GM12873 (cell line): ENCODE measurements around the gene TMEM217.

Experiments
- TF ChIP-seq, protein P1 (sequence below): IDR thresholded peaks from 2 replicates; pipeline ENCODE4 v1.5.1; 2012; ENCODE audit warnings: low read depth, mild to moderate bottlenecking, moderate library complexity, low read length, control low read depth; ENCODE audit not compliant: insufficient read depth; ENCODE audit errors: missing control alignments

The TMEM217 gene

DNA sequence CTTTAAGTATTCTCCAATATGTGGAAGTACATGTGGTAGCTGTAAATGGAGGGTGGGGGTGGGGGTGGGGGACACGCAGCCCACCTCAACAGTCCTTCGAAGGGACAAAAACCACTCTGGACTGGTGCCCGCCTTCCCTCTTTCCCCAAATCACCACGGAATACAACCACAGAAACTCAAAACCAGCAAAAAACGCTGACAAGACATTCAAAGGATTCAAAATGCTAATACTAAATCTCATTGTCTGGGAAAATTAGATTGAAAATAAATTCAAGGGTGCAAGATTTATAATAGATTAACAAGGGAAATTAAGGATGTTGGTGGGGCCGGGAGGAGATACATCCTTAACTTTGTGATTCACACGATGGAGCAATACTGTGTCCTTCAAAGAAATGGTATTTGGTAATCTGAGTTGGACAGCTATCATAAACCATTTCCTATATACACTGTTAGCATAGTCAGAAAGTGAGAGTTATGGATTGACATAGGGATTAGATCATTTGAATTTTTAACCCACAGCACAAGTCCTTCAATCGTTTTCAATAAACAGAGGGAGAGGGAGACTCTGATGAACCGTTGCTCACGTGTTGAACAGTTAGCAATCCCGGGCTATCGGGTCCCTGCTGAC is 1.1 kb downstream of the TMEM217 start:
- TF ChIP-seq, protein P1, sequence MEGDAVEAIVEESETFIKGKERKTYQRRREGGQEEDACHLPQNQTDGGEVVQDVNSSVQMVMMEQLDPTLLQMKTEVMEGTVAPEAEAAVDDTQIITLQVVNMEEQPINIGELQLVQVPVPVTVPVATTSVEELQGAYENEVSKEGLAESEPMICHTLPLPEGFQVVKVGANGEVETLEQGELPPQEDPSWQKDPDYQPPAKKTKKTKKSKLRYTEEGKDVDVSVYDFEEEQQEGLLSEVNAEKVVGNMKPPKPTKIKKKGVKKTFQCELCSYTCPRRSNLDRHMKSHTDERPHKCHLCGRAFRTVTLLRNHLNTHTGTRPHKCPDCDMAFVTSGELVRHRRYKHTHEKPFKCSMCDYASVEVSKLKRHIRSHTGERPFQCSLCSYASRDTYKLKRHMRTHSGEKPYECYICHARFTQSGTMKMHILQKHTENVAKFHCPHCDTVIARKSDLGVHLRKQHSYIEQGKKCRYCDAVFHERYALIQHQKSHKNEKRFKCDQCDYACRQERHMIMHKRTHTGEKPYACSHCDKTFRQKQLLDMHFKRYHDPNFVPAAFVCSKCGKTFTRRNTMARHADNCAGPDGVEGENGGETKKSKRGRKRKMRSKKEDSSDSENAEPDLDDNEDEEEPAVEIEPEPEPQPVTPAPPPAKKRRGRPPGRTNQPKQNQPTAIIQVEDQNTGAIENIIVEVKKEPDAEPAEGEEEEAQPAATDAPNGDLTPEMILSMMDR = no peak

DNA sequence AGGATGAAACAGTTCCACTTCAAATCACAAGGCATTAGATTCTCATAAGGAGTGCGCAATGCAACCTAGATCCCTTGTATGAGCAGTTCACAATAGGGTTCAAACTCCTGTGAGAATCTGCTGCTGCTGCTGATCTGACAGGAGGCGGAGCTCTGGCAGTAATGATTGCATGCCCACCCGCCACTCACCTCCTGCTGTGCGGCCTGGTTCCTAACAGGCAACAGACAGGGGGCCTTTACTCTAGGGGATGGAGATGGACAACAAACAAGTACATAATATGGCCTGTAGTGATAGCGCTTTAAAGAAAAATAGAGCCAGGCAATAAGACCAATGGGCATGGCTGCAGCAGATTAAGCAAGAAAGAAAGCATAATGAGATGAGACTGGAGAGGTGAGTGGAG is 3.1 kb downstream of the TMEM217 start:
- TF ChIP-seq, protein P1 = no peak

DNA sequence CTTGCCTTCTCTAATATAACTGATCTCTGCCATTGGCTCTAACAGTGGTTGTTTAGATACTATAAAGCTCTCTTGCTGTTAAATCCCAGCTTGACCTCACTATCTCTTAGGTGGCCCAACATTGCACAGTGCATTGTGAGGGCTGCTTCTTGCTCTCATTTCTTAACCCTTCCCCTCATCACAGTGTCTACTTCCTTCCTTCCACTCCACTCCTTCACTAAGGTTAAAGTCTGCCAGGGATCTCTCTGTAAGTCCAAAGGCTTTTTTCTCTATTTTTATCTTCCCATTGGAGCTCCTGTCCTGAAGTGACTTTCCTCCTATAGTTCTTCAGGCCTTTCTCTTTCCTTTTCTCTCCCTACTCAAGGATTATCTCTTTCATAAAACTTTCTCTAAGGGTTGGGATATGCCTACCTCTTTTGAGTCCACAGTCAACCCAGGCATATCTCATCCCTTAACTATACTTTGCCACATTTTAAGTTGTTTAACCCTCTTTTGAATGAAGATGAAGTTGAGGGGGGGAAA is 4.4 kb downstream of the TMEM217 start:
- TF ChIP-seq, protein P1 = no peak

DNA sequence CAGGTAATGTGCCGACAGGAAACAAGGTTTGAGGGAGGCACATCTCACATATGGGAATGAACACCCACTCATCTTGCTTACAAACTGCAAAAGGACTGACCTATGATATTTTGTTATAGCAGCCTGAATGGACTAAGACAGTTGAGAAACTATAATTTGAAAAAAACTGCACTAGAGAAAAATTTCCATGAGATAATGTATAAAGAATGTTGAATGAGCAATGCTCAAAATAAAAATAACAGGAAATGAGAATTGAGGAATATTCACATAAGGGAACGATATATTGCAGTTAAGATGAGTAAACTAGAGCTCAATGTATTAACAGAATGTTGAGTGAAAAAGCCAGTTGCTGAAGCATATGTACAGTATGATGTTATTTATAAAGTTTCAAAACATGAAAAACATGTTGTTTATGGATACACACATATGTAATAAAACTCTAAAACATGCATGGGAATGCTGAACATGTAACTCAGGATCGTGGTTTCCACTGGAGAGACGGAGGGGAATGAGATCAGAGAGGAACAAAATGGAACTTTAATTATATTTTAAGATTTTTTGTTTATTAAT is 6.6 kb downstream of the TMEM217 start:
- TF ChIP-seq, protein P1 = no peak

DNA sequence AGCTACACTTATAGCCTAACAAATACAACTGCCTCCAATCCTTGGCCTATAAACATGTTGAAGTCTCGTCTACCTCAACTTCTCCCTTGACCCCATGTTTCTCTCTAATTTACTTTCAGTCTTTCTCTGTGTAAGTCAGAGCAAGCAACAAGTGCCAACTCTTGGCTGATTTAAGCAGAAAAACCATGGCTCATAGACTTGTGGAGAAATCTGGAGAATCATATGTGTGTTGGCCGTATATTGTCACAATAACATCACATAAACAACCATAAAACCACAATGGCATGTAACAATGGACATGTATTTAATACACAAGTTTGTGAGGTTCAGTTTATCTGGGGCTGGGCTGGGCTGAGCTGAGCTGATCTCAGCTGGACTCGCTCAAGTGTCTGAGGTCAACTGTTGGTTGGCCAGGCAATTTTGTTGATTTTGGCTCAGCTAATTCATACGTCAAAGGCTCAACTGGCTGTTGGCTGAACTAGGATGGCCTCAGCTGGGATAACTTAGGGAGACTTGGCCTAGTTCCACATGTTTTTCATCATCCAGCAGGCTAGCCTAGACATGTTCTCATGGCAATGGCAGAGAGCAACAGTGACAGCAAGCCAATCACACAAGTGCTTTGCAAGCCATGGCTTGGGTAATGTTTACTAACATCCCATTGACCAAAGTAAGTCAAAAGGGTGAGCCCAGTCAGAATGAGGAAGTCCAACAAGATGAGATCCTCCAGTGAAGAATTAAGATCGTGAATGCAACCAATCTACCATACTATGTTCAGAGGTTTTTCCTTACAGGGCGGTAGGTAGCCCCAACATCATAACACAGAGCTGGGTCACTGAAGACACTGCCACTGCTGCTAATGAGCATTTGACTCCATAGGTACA is 13.3 kb downstream of the TMEM217 start:
- TF ChIP-seq, protein P1 = no peak

DNA sequence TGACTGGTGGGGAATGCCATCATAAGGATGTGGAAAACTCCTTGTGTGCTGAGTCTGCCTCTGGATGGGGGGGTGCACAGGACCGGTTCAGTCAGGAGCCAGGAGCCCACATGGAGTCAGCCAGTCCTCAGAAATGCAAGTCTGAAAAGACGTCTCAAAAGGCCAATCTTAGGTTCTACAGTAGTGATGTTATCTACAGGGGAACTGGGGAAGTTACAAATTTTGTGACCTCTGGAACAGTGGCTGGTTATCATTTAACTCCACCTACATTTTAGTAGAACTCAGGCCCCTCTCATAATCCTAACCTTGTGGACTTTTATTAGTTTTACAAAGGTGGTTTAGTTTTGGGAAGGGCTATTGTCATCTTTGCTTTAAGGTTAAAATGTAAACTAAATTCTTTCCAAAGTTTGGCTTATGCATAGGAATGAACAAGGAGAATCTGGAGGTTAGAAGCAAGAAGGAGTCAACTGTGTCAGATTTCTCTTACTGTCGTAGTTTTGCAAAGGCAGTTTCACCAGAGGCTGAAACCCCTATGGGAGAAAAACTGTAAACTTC is 14.1 kb downstream of the TMEM217 start:
- TF ChIP-seq, protein P1 = no peak
